Omental fat pad (tissue), 4 donors: ENCODE results near the gene TSSC4. TPM values are rescaled to one million over a fixed set of nuclear protein-coding genes. Genes with fewer than 3 reads are reported as not detected.

Experiments
- ATAC-seq: fragments of 150-250 bp; one replicate; pipeline ENCODE4 v1.9.1; 2016; ENCODE audit warnings: mild to moderate bottlenecking, moderate library complexity; ENCODE audit not compliant: low FRiP score
- DNase-seq: peaks from one replicate; pipeline ENCODE4 v3.0.0-alpha.2; 2019; ENCODE audit warnings: low spot score
- CTCF ChIP-seq, 3 donors: fragments of 450-650 bp; IDR thresholded peaks; one replicate each; pipeline ENCODE4 v1.5.1; 2016 to 2017; ENCODE audit warnings: antibody characterized with exemption in 3 of 3, mild to moderate bottlenecking in 3 of 3, moderate library complexity in 2 of 3
- total RNA-seq, 4 donors: library from RNA; depleted of rRNA; stranded (reverse); fragments of >200 nt; gene quantifications; one replicate each; pipeline ENCODE4 v1.1.0, GENCODE V29; 2016

Gene TSSC4
- total RNA-seq, 4 donors from 2014 or later, result 29.9 to 59.7 (median 33.5) TPM

- ATAC-seq, result no peak
- DNase-seq, result no peak
These were observed 9.3 kb downstream of the TSSC4 start for GRCh38 chr11:2409611-2410468.

GRCh38 chr11:2410616-2411015 is 10.1 kb downstream of the TSSC4 start:
- no peak for TF ChIP-seq CTCF (IDR thresholded peaks at IDR 0.05)
- no peak for DNase-seq
- no peak for ATAC-seq

More at GRCh38 chr11:2409611-2410468, 9.3 kb downstream of the TSSC4 start:
- no peak for TF ChIP-seq CTCF (IDR thresholded peaks at IDR 0.05)

- DNase-seq (no peak), ATAC-seq (no peak)
- TF ChIP-seq CTCF (IDR thresholded peaks at IDR 0.05), result no peak
These were observed 11.1 kb downstream of the TSSC4 start for GRCh38 chr11:2411446-2412305.

GRCh38 chr11:2412323-2412722 is 11.8 kb downstream of the TSSC4 start:
- TF ChIP-seq CTCF (IDR thresholded peaks at IDR 0.05), result no peak
- ATAC-seq, result no peak
- no peak for DNase-seq

GRCh38 chr11:2413742-2414579 is 13.4 kb downstream of the TSSC4 start:
- no peak for ATAC-seq
- no peak for DNase-seq

More at GRCh38 chr11:2413742-2414579, 13.4 kb downstream of the TSSC4 start:
- TF ChIP-seq CTCF (IDR thresholded peaks at IDR 0.05), result no peak
